A673 (cell line): ENCODE data around the gene MS4A4E.

ENCODE experiments used
- CTCF ChIP-seq: fragments of 300-800, 200-600 bp; sonication (generic); conservative IDR thresholded peaks from 2 replicates; pipeline ENCODE4 v1.5.1; 2017; ENCODE audit warnings: low read depth, mild to moderate bottlenecking, antibody characterized with exemption, low read length, moderate library complexity, mixed read lengths
- EZH2 ChIP-seq: fragments of 200-600 bp; sonication (generic); IDR thresholded peaks from 2 replicates; pipeline ENCODE4 v1.6.1; 2017; ENCODE audit warnings: borderline replicate concordance, low read depth, mild to moderate bottlenecking, mixed read lengths, antibody characterized with exemption, low read length; ENCODE audit not compliant: poor library complexity, severe bottlenecking

GRCh38 chr11:60281485-60281884 lies 38.5 kb upstream of the MS4A4E start:
- TF ChIP-seq CTCF (no peak), EZH2 (no peak)
